ENCODE results near the gene SMCHD1. TPM values are rescaled to one million over a fixed set of nuclear protein-coding genes. Genes with fewer than 3 reads are reported as not detected.

The SMCHD1 gene
- total and polyA plus RNA-seq, 10 of the 15 experiments (the other 5 are each of a cell fraction or from before 2014, with no cell fraction given): 6.0 to 110 (median 48.0) TPM

- no peak for TF ChIP-seq SKIL (IDR thresholded peaks at IDR 0.05; ENCODE audit: low read depth, poor library complexity, severe bottlenecking)
- TF ChIP-seq EP300 (IDR thresholded peaks at IDR 0.05; ENCODE audit: borderline replicate concordance in 1 of 2, control insufficient read depth in 1 of 2, low read depth in 2 of 2, low read length in 2 of 2): peak in 1 of 2 experiments; percentile 57; a peak in 1 of 4 replicates
- TF ChIP-seq CBX5 (IDR thresholded peaks at IDR 0.05; ENCODE audit: low read depth): no peak
- peak; percentile 20 for TF ChIP-seq MEF2B (IDR thresholded peaks at IDR 0.05; ENCODE audit: partially characterized antibody, poor library complexity, severe bottlenecking)
- peak; percentile 60 for TF ChIP-seq MTA2 (IDR thresholded peaks at IDR 0.05; ENCODE audit: low read depth)
- peak; percentile 84 for TF ChIP-seq JUNB (IDR thresholded peaks at IDR 0.05)
- peak; percentile 73; the same call in 1 of the 2 replicates for TF ChIP-seq IRF4 (IDR thresholded peaks at IDR 0.05; ENCODE audit: low read depth, low read length)
- peak; percentile 97 for TF ChIP-seq RUNX3 (IDR thresholded peaks at IDR 0.05; ENCODE audit: low read length)
- TF ChIP-seq RELB (IDR thresholded peaks at IDR 0.05; ENCODE audit: low read depth): peak; percentile 81
- TF ChIP-seq FOXM1 (IDR thresholded peaks at IDR 0.05; ENCODE audit: low read depth, low read length): peak; percentile 32; the same call in 1 of the 2 replicates
- no peak for TF ChIP-seq RCOR1 (conservative IDR thresholded peaks at IDR 0.05; ENCODE audit: low read depth, low read length)
- TF ChIP-seq NFIC (IDR thresholded peaks at IDR 0.05; ENCODE audit: low read depth, low read length): peak; percentile 82
Observed at GRCh38 chr18:2641638-2642037, 13.9 kb upstream of the SMCHD1 start (continued).
